Activated CD4-positive, alpha-beta T cell treated with anti-CD3 and anti-CD28 coated beads, Interleukin-2, amount 10 ng/mL, durations not matched to agents 24 days and 14 days (primary cell): ENCODE results near the gene ITPR2. TPM values are rescaled to one million over a fixed set of nuclear protein-coding genes. Genes with fewer than 3 reads are reported as not detected.
"Not testable (repeated sequence)": the region's sequence is repeated elsewhere in the genome, so short reads cannot be mapped to it uniquely, and the experiment has no call there.

Source experiments
- DNase-seq: peaks from one replicate; pipeline ENCODE4 v3.0.0; 2022
- H3K27ac Mint-ChIP-seq: one replicate; pipeline ENCODE4 v1.8.0; 2022; ENCODE audit warnings: mild to moderate bottlenecking, mixed read lengths
- H3K27me3 Mint-ChIP-seq: one replicate; pipeline ENCODE4 v1.8.0; 2022; ENCODE audit warnings: mixed read lengths
- H3K36me3 Mint-ChIP-seq: one replicate; pipeline ENCODE4 v1.8.0; 2022; ENCODE audit warnings: low read depth, mild to moderate bottlenecking, mixed read lengths
- H3K4me1 Mint-ChIP-seq: one replicate; pipeline ENCODE4 v1.8.0; 2021; ENCODE audit warnings: mixed read lengths
- H3K4me3 Mint-ChIP-seq: one replicate; pipeline ENCODE4 v1.8.0; 2022; ENCODE audit warnings: mild to moderate bottlenecking, moderate library complexity, mixed read lengths
- H3K9me3 Mint-ChIP-seq: one replicate; pipeline ENCODE4 v1.8.0; 2021; ENCODE audit warnings: mixed read lengths
- intact Hi-C: fragments of 100-400 bp; cut with micrococcal nuclease; formaldehyde crosslinking; loops from one replicate; pipeline ENCODE4 v1.15.1; 2023
- total RNA-seq: library from RNA; stranded (reverse); gene quantifications from 2 replicates; pipeline ENCODE4 v1.2.3, GENCODE V29; 2022

ITPR2 gene
- total RNA-seq, 1 donor from 2014 or later: 46.0 TPM

- intact Hi-C loops: no loop called here
- H3K27ac Mint-ChIP-seq: no peak overlapping the region
- no peaks in the 10 kb centered on the region for H3K4me1 Mint-ChIP-seq
- peaks cover 2% of the 10 kb centered on the region for H3K36me3 Mint-ChIP-seq
- DNase-seq: no peak
- H3K27me3 Mint-ChIP-seq: no peaks in the 10 kb centered on the region
- no peaks in the 10 kb centered on the region for H3K9me3 Mint-ChIP-seq
- no peak overlapping the region for H3K4me3 Mint-ChIP-seq
Measured at GRCh38 chr12:26608706-26609105, 224.3 kb downstream of the ITPR2 start.

- Mint-ChIP-seq H3K4me1 (no peaks in the 10 kb centered on the region), H3K27ac (no peak overlapping the region), H3K9me3 (no peaks in the 10 kb centered on the region), H3K27me3 (no peaks in the 10 kb centered on the region), H3K4me3 (no peak overlapping the region), H3K36me3 (peaks cover 2% of the 10 kb centered on the region)
- no peak for DNase-seq
- intact Hi-C loops: no loop called here
Measured at GRCh38 chr12:26608273-26608672, 224.7 kb downstream of the ITPR2 start.

- DNase-seq: no peak
- no peak overlapping the region for H3K27ac Mint-ChIP-seq
- H3K9me3 Mint-ChIP-seq: no peaks in the 10 kb centered on the region
- H3K36me3 Mint-ChIP-seq: peaks cover 3% of the 10 kb centered on the region
- no peaks in the 10 kb centered on the region for H3K4me1 Mint-ChIP-seq
- H3K27me3 Mint-ChIP-seq: no peaks in the 10 kb centered on the region
- no peak overlapping the region for H3K4me3 Mint-ChIP-seq
- intact Hi-C loops: no loop called here
Measured at GRCh38 chr12:26606911-26607310, 226.1 kb downstream of the ITPR2 start.

GRCh38 chr12:26604813-26605212 is 228.2 kb downstream of the ITPR2 start:
- H3K4me1 Mint-ChIP-seq, DNase-seq, H3K4me3 Mint-ChIP-seq, H3K9me3 Mint-ChIP-seq, intact Hi-C loops, H3K27ac Mint-ChIP-seq, H3K27me3 Mint-ChIP-seq: not testable (repeated sequence)
- H3K36me3 Mint-ChIP-seq: peaks cover 18% of the 10 kb centered on the region

GRCh38 chr12:26599096-26599695 is 233.8 kb downstream of the ITPR2 start:
- intact Hi-C loops: no loop called here
- Mint-ChIP-seq H3K27ac (no peak overlapping the region), H3K36me3 (peaks cover 40% of the 10 kb centered on the region), H3K4me1 (peaks cover 2% of the 10 kb centered on the region), H3K4me3 (no peak overlapping the region), H3K9me3 (no peaks in the 10 kb centered on the region), H3K27me3 (no peaks in the 10 kb centered on the region)
- no peak for DNase-seq

GRCh38 chr12:26595806-26596205 is 237.2 kb downstream of the ITPR2 start:
- H3K27ac Mint-ChIP-seq: no peak overlapping the region
- DNase-seq: no peak
- H3K4me3 Mint-ChIP-seq: no peak overlapping the region
- H3K36me3 Mint-ChIP-seq: peaks cover 54% of the 10 kb centered on the region
- intact Hi-C loops: no loop called here
- no peaks in the 10 kb centered on the region for H3K9me3 Mint-ChIP-seq
- H3K27me3 Mint-ChIP-seq: no peaks in the 10 kb centered on the region
- peaks cover 2% of the 10 kb centered on the region for H3K4me1 Mint-ChIP-seq

- no peak for DNase-seq
- intact Hi-C loops: no loop called here
- Mint-ChIP-seq H3K4me3 (no peak overlapping the region), H3K36me3 (peaks cover 23% of the 10 kb centered on the region), H3K27me3 (no peaks in the 10 kb centered on the region), H3K27ac (no peak overlapping the region), H3K4me1 (peaks cover 9% of the 10 kb centered on the region), H3K9me3 (no peaks in the 10 kb centered on the region)
Measured at GRCh38 chr12:26580619-26581018, 252.4 kb downstream of the ITPR2 start.

GRCh38 chr12:26576266-26576665 is 256.7 kb downstream of the ITPR2 start:
- no peak for DNase-seq
- Mint-ChIP-seq H3K27me3 (no peaks in the 10 kb centered on the region), H3K36me3 (peaks cover 37% of the 10 kb centered on the region), H3K27ac (no peak overlapping the region), H3K4me3 (no peak overlapping the region), H3K4me1 (peaks cover 11% of the 10 kb centered on the region), H3K9me3 (no peaks in the 10 kb centered on the region)
- intact Hi-C loops: no loop called here

- intact Hi-C loops: no loop called here
- Mint-ChIP-seq H3K4me3 (no peak overlapping the region), H3K27ac (no peak overlapping the region), H3K4me1 (peaks cover 11% of the 10 kb centered on the region), H3K27me3 (no peaks in the 10 kb centered on the region), H3K36me3 (peaks cover 28% of the 10 kb centered on the region), H3K9me3 (no peaks in the 10 kb centered on the region)
- no peak for DNase-seq
Measured at GRCh38 chr12:26573225-26573909, 259.6 kb downstream of the ITPR2 start.

- Mint-ChIP-seq H3K4me3 (no peak overlapping the region), H3K36me3 (peaks cover 24% of the 10 kb centered on the region), H3K27me3 (no peaks in the 10 kb centered on the region), H3K4me1 (peaks cover 11% of the 10 kb centered on the region), H3K27ac (no peak overlapping the region), H3K9me3 (no peaks in the 10 kb centered on the region)
- intact Hi-C loops: no loop called here
- no peak for DNase-seq
Measured at GRCh38 chr12:26572137-26572536, 260.9 kb downstream of the ITPR2 start.

- DNase-seq: no peak
- no peaks in the 10 kb centered on the region for H3K27me3 Mint-ChIP-seq
- no peak overlapping the region for H3K4me3 Mint-ChIP-seq
- no peak overlapping the region for H3K27ac Mint-ChIP-seq
- H3K4me1 Mint-ChIP-seq: peaks cover 8% of the 10 kb centered on the region
- H3K9me3 Mint-ChIP-seq: no peaks in the 10 kb centered on the region
- intact Hi-C loops: no loop called here
- H3K36me3 Mint-ChIP-seq: peaks cover 21% of the 10 kb centered on the region
Measured at GRCh38 chr12:26571560-26571959, 261.4 kb downstream of the ITPR2 start.

- intact Hi-C loops: no loop called here
- peaks cover 2% of the 10 kb centered on the region for H3K27me3 Mint-ChIP-seq
- H3K4me3 Mint-ChIP-seq: no peak overlapping the region
- no peaks in the 10 kb centered on the region for H3K9me3 Mint-ChIP-seq
- DNase-seq: no peak
- H3K36me3 Mint-ChIP-seq: peaks cover 6% of the 10 kb centered on the region
- H3K27ac Mint-ChIP-seq: no peak overlapping the region
- H3K4me1 Mint-ChIP-seq: no peaks in the 10 kb centered on the region
Measured at GRCh38 chr12:26567126-26567525, 265.9 kb downstream of the ITPR2 start.

GRCh38 chr12:26566675-26567074 is 266.3 kb downstream of the ITPR2 start:
- DNase-seq: no peak
- H3K9me3 Mint-ChIP-seq: no peaks in the 10 kb centered on the region
- no peaks in the 10 kb centered on the region for H3K4me1 Mint-ChIP-seq
- no peak overlapping the region for H3K4me3 Mint-ChIP-seq
- H3K36me3 Mint-ChIP-seq: peaks cover 8% of the 10 kb centered on the region
- intact Hi-C loops: no loop called here
- peaks cover 2% of the 10 kb centered on the region for H3K27me3 Mint-ChIP-seq
- H3K27ac Mint-ChIP-seq: no peak overlapping the region

- intact Hi-C loops: no loop called here
- H3K4me1 Mint-ChIP-seq: no peaks in the 10 kb centered on the region
- no peak overlapping the region for H3K27ac Mint-ChIP-seq
- peaks cover 2% of the 10 kb centered on the region for H3K27me3 Mint-ChIP-seq
- no peaks in the 10 kb centered on the region for H3K9me3 Mint-ChIP-seq
- H3K4me3 Mint-ChIP-seq: no peak overlapping the region
- H3K36me3 Mint-ChIP-seq: peaks cover 8% of the 10 kb centered on the region
- DNase-seq: no peak
Measured at GRCh38 chr12:26566186-26566585, 266.8 kb downstream of the ITPR2 start.

GRCh38 chr12:26564391-26564790 is 268.6 kb downstream of the ITPR2 start:
- H3K27me3 Mint-ChIP-seq: peaks cover 2% of the 10 kb centered on the region
- H3K4me3 Mint-ChIP-seq: no peak overlapping the region
- no peaks in the 10 kb centered on the region for H3K9me3 Mint-ChIP-seq
- no peak overlapping the region for H3K27ac Mint-ChIP-seq
- H3K4me1 Mint-ChIP-seq: no peaks in the 10 kb centered on the region
- peaks cover 8% of the 10 kb centered on the region for H3K36me3 Mint-ChIP-seq
- no peak for DNase-seq
- intact Hi-C loops: no loop called here
